ENCODE data around the gene IL17RA.

The IL17RA gene

DNA sequence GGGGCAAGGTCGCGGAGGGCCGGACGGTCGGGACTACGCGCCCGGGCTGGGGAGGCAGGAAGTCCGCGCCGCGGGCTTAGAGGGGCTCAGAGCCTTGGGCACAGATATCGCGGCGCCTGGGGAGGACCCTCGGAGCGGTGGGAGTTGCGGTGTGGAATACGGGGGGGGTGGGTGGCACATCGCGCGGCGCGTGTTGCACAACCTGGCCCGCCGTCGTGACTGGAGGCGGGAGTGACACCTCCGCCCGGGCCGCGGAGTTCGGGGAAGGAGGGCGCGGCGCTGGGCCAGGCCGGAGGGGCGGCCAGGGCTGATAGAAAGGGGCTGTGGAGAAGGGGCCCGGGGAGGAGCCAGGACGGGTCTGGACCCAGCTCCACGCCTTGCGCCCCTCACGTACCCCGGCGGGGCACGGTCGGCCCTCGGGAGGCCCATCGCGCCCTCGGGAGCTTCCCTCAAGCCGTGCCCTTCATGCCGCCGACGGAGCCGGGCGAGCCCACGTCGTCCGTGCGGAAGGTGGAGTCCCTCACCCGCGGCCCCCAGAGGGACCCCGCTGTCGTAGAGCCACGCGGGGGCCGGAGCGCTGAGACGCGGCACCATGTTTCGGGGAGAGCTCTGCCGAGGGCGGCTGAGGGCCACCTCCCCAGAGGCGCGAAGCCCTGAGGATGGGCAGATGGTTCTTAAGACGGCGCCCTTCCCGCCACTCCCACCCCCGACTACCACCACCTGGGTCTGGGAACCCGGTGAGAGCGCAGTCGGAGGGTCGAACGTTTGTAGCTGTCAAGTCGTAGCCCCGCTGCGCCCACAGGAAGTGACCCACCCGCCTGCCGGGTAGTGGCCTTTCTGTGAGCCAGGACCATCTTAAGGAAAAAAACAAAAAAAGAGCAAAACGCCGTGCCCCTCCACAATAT is 729 bp downstream of the IL17RA start:
- no peak for DNase-seq

DNA sequence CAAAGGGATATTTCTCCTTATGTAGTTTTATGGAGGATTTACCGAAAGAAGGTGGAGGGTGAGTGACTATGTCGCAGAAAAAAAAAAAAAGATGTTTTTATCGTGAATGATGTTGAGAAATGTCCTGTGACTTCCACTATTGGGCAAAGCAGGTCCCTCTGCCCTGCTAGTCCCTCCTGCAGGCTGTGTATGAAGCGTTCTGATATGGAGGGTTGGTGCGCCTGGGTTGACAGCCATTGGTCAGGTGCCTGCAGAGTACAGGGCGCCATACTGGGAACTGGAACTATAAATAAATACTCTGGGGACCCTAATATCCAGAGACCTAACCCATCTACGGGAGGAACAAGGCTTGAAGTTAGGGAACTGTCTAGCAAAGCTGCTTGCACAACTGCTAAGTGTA is 1.5 kb downstream of the IL17RA start:
- no peak for DNase-seq

GRCh38 chr22:17086788-17087497 is 2.1 kb downstream of the IL17RA start:
- DNase-seq = no peak

DNA sequence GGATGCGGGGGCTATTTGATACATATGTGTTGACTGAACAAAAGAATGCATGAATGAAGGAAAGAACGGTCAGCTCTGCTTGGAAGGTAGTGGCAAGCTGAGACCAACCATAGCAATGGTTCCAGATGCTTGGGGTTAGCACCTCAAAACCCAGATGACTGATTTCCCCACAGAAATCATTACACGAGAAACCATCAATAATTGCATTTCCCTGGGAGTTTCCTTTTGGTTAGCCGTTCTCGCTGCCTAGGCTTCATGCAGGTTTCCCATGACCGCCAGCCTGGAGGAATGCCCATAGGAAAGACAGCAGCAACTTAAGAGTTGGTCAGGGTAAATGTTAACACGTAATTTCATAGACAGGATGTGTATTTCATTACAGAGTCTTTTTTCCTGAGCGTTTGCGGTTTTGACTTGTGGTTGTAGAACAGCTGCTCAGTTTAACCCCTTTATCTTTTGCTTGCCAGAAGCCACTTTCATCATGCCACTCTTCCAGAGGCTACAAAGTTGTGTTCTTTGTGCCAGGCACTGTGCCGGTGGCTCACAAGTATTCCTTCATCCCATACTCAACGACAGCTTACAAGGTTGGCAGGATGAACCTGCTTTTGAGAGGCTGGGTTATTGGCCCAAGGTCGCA is 2.8 kb downstream of the IL17RA start:
- peak; percentile 93 for DNase-seq

- DNase-seq = no peak
Measured at GRCh38 chr22:17090550-17090949, 5.8 kb downstream of the IL17RA start.

DNA sequence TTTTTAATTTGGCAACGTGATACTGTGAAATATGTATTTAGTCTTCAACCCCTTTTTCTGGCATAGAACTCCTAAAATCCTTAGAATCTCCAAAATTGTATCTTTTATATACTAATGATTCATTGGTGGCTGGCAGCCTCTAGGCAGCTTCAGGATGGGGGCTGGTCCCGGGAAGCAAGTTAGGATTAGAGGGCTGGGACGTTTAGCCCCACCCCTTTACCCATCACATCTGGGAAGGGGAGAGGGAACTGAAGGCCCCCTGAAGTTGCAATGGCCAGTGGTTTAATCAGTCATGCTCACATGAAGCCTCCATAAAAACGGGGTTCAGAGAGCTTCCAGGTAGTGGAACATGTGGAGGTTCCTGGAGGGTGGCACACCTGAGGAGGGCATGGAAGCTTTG is 7.1 kb downstream of the IL17RA start:
- no peak for DNase-seq

GRCh38 chr22:17093081-17093480 is 8.3 kb downstream of the IL17RA start:
- no peak for DNase-seq

DNA sequence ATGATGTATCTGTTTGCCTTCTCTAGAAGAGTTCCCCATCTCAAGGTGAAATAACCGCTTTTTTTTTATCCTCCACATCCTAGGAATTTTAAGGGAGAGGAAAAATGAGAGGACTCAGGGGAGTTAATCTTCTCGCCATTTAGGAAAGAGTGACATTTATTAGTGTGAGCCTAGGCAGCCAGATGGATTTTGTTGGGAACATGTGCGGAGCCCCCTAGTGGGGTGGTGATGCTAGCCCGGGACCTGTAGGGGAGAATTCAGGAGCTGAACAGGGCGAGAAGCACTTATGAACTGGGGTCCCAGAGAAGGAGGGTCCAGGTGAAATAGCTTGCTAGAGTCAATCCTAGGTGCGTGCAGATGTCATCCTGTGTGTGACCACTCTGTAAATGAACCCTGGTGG is 10.7 kb downstream of the IL17RA start:
- peak; percentile 7 for DNase-seq

DNA sequence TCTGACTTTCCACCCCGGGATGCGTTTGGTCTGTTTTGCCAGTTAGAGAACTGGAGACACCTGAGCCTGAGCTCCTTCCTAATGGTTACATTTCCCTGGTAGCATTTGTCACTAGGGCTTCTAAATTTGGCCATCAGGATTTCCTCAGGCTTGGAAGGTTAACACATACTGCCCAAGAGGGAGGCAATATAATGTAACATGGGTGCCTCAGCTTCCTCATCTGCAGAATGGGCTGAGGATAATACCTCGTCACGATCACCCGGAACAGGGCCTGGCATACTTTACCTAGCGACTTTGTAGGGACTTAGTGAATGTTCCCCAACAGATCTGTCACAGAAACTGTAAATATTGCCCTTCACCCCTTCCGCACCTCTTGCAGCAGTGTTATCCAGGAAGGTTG is 11.3 kb downstream of the IL17RA start:
- no peak for DNase-seq

DNA sequence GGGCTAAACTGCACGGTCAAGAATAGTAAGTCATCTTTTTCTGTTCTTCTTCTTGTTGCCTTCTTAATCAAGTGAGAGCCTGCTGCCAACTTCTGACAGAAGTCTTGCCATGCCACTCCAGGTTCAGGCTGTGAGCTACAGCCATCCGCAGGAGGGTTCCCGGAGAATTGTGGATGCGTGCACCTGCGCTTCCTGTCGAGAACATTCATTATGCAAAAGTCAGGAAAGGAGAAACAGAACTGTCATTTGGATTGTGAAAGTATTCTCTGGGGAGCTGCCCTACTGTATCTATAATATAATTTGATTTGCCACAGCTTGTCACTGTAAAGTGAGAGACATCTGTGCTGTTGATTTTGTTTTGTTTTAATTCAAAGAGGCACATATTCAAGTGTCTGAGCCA is 12.3 kb downstream of the IL17RA start:
- no peak for DNase-seq

DNA sequence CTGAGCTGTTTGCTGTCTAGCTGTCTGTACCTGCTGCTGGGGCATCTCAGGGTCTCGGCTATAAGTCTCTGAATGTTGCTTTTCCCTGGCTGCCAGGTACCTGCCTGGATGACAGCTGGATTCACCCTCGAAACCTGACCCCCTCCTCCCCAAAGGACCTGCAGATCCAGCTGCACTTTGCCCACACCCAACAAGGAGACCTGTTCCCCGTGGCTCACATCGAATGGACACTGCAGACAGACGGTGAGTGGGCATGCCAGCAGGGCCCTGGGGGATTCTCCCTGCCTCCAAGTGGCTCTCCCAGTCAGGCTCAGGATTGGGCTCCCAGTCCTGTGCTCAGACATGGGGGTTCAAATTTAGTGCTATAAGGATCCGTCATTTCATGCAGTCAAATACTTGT is 12.9 kb downstream of the IL17RA start:
- no peak for DNase-seq

DNA sequence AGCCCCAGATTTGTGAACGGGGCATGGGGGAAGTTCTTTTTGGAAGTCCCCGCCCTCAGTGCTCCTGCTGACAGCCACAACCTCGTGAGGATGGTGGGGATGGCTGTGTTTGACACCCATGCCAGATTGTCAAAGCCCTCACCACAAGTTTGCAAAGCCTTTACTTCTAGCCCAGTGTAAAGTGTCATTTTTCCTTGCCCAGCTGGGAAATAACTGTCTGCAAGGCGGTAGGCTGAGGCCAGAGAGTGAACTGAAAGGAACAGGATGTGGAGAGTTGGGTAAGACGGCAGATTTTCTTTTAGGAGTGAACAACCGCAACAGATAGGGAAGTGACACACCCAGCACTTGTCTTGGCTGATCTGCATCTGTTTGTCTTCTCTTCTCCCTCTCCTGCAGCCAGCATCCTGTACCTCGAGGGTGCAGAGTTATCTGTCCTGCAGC is 13.6 kb downstream of the IL17RA start:
- no peak for DNase-seq

DNA sequence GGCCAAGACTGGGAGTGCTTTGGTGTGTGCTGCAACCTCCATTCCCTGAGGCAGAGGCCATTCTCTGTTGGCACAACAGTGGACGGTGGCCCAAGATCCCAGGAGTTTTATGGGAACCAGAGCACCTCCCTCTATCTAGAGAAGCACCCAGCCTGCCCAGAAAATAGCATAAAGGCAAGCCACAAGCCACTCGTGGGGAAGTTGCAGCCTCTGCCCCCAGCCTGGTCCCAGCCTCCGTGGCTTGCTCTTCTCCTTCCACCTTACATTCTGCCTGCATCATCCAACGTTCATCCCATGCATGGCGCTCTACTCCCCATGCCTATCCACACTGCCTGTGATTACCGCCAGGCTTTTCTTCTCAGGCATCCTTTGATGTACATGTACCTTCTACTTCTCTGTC is 15.8 kb downstream of the IL17RA start:
- DNase-seq = no peak

DNA sequence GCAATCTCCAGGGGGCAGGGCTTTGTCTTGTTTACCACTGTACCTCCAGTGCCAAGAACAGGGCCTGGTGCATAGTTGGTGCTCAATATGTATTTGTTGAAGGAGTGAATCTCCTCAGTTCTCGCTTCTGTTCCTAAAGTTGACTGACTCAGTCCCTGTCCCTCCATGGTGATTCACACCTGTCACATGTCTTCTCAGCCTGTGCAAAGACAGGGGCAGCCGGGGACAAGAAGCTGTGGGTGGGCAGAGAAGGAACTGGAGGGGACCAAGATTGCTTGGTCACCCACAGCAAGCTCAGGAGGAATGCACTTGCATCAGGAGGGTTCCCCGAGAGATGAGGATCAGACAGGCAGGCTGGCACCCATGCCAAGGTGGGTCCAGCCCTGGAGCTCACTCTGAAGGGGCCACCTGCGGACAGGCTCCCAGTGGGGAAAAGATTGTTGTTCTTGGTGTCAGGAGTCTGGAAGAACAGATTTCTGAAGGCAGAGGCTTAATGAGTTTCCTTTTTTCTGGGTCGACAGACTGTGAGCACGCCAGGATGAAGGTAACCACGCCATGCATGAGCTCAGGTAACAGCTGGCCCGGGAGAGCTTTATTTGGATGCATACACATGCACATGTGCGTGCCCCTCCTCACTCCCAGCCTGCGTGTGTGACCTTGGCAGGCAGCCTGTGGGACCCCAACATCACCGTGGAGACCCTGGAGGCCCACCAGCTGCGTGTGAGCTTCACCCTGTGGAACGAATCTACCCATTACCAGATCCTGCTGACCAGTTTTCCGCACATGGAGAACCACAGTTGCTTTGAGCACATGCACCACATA is 16.9 kb downstream of the IL17RA start:
- no peak for DNase-seq

- no peak for DNase-seq
Measured at GRCh38 chr22:17102297-17102667, 17.5 kb downstream of the IL17RA start.

DNA sequence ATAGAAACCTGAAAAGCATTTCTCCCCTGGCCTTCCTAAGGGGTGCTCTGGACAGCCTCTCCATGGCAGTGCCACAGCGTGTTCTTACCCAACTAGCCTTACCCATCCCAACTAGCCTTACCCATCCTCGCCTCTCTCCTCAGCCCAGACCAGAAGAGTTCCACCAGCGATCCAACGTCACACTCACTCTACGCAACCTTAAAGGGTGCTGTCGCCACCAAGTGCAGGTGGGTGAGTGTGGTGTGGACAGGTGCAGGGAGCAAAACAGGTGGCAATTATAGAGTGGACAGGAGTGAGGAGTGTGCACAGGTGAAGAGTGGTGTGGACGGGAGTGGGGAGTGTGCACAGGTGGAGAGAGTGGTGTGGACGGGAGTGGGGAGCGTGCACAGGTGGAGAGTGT is 18.6 kb downstream of the IL17RA start:
- no peak for DNase-seq

- DNase-seq = no peak
Measured at GRCh38 chr22:17104336-17104935, 19.6 kb downstream of the IL17RA start.

DNA sequence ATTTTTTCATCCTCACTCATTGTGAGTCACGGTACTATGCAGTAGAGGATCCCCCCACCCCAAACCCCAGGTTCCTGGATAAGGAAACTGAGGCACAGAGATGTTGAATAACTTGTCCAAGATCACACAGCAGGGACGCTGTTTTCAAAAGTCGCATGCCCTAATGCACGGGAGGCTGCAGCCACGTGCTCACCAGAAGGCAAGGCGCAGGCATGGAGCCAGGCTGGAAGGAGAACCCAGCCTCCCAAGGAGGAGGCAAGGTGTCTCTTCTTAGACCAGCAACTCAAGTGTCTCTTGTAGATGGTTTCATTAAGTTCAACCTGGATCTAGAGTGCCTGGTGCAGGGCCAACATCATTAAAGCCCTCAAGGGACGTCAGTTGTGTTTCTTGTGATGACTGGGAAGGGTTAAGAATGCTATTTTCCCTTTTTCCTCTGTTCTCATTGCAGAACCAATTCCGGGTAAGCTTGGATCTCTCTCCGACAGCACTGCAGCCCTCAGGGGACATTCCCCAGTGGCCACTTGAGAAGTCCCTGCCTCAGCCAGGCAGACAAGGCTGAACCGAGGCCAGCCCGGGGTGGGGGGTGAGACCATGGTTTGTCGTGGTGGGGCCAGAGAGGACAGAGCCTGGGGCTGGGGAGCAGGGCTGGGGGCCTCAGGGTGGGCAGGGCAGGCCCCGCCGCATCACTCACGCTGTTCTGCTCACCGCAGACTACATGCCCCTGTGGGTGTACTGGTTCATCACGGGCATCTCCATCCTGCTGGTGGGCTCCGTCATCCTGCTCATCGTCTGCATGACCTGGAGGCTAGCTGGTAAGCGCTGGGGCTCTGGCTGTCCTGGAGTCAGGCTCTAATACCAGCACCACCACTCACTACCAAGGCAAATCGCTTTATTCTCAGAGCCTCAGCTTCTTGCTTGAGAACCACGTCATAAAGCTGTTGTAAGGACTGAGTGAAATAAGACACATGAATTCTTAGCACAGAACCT is 20.6 kb downstream of the IL17RA start:
- no peak for DNase-seq

DNA sequence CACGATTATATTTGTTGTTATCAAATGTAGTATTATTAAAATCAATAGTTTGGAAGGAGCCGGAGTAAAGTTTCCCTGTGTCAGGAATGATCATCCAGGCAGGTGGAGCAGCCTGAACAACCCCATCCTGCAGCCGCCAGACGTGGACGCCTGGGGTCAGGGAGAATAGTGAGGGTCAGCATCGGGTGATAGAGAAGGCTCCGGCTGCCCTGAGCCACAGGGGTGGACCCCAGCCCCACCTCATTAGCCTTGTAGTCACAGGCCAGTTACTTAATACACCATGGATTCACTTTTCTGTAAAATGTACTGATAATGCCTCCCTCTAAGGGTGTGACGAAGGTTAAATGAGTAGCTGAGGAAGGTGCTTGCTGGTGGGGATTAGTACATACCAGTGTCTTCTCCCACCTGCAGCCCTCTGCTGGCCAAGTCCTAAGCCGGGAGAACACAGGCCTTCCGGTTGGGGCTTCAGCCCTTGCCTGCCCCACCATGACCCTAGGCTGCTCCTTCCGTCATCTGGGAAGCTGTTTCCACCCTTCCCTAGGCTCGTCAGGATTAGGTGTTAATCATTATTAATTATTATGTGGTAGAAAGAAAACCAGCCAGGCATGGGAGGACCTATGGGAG is 21.5 kb downstream of the IL17RA start:
- DNase-seq = no peak

DNA sequence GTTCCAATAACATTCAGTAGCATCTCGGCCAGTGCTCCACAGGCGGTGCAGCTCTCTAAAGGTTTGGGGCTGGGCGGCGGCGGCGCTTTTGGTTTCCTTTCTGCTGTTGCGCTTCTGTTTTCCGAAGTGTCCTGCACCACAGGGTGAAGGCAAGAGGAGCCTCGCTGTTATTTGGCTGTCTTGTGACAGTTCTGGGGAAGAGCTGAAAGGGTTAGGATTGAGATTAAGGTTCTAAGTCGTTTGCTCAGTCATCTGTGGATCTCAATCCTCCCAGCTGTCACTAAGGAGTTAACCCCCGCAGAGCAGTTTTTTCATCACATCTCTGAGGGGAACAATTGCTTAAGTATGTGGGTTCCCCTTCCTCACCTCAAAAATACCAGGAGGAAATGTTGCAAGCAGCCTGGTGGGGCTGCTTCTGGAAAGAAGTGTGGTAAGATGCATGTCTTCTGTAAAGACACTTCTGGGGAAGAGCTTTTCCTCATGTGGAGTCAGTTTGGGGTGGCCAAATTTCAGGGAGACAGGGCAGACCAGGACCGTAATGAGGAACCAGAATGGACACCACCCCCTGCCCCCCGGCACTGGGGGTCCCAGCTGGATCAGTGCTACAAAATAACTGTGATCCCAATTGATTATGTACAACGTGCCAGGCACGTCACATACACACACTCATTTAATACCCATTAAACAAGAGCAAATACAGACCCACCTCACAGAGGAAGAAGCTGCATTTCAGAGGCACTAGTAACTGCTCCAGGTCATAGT is 22.2 kb downstream of the IL17RA start:
- DNase-seq = no peak

Measured in fibroblast of upper back skin (primary cell).